ENCODE data around the gene WDR82.
A peak's percentile ranks its signal among the peaks of the same experiment; 100 is the strongest.
"Not testable (repeated sequence)": the region's sequence is repeated elsewhere in the genome, so short reads cannot be mapped to it uniquely, and the experiment has no call there.

The WDR82 gene

GRCh38 chr3:52286777-52287110, 8.3 kb upstream of the WDR82 start:
- no peak for DNase-seq

DNA sequence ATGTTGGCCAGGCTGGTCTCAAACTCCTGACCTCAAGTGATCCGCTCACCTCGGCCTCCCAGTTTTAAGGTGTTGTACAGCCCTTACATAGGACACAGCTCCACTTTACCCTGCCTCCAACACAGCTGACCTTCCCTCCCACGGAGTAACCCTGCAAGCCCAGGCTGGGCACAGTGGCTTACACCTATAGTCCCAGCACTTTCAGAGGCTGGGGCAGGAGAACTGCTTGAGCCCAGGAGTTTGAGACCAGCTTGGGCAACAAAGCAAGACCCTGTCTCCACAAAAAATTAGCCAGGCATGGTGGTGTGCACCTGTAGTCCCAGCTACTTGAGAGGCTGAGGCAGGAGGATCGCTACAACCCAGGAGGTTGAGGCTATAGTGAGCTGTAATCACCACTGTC, 5.6 kb upstream of the WDR82 start:
- DNase-seq, result not testable (repeated sequence)

DNA sequence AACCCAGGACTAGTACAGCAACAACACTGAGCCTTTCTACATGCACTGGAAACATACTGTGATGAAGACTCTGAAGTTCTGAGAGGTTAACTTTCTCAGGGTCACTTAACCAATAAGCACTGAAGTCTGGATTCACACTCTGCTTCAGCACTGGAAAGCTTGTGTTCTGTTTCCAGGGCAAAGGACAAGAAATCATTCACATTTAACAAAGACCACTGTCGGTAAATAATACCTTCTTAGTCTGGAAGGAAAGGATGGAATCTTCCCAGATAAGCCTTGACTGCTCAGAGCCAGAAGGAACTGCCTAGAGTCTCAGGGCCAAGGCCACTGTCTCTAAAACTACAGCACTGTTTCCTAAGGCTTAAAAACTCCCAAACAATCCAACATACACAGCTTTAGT, 4.9 kb upstream of the WDR82 start:
- no peak for DNase-seq

GRCh38 chr3:52281981-52282801, 3.7 kb upstream of the WDR82 start:
- peak; percentile 54 for DNase-seq

DNA sequence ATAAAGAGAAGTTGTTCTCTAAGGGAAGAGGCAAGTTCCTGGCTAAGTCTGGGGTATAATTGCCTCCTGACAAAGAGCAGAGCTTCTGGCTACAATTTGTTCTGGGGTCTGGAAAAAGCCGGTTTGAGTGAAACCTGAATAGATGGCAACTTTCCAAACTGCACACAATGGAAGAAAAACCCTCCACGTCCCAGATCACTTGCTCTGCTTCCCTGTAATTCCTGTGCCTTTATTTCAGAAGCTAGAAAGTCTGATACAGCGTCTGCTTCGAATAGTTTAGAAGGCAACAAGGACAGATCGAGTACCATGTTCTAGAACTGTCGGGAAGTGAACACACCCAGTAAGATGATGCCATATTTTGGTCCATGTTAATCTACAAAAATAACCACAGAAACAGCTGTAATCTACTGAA, 1.6 kb upstream of the WDR82 start:
- DNase-seq, result no peak

GRCh38 chr3:52279596-52279995, 1.1 kb upstream of the WDR82 start:
- DNase-seq, result no peak

DNA sequence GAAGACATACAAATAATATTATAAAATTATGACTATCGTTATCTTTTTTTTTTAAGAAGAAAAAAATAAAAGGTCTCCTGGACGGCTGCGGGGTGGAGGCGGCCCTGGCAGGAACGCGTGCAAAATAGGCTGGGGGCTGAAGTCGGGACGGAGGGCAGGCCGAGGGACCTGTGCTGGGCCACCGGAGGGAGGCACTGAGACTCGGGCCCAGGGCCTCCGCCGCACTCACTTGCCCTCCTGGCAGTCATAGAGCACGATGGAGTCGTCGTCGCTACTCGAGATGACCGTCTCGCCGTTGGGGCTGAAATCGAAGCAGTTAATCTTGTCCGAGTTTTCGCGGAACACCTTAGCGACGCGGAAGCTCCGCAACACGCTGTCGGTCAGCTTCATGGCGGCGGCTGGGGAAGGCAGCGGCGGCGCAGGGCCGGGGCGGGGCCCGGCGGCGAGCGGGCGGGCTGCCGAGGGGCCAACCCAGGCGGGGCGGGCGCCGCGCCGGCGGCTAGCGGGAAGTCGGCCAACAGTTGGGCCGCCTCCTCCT, 408 bp downstream of the WDR82 start:
- DNase-seq, result peak; percentile 62

- DNase-seq, result peak; percentile 70
Measured at GRCh38 chr3:52277071-52277964, 1.1 kb downstream of the WDR82 start.

DNA sequence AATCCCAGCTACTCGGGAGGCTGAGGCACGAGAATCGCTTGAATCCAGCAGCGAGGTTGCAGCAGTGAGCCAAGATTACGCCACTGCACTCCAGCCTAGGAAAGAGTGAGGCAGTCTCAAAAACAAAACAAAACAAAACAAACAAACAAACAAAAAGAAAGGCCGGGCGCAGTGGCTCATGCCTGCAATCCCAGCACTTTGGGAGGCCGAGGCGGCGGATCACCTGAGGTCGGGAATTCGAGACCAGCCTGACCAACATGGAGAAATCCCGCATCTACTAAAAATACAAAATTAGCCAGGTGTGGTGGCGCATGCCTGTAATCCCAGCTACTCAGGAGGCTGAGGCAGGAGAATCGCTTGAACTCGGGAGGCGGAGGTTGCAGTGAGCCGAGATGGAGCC, 3.7 kb downstream of the WDR82 start:
- not testable (repeated sequence) for DNase-seq

- no peak for DNase-seq
Measured at GRCh38 chr3:52272831-52273230, 5.6 kb downstream of the WDR82 start.

DNA sequence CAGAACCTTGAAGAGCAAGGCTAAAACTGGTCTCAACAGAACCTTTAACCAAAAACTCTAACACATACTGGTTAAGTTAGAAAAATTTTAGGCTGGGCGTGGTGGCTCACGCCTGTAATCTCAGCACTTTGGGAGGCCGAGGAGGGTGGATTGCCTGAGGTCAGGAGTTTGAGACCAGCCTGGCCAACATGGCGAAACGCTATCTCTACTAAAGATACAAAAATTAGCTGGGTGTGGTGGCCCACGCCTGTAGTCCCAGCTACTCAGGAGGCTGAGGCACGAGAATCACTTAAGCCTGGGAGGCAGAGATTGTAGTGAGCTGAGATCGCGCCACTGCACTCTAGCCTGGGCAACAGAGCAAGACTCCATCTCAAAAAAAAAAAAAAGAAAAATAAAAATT, 6.3 kb downstream of the WDR82 start:
- DNase-seq, result not testable (repeated sequence)

GRCh38 chr3:52270252-52270754, 8.1 kb downstream of the WDR82 start:
- no peak for DNase-seq

DNA sequence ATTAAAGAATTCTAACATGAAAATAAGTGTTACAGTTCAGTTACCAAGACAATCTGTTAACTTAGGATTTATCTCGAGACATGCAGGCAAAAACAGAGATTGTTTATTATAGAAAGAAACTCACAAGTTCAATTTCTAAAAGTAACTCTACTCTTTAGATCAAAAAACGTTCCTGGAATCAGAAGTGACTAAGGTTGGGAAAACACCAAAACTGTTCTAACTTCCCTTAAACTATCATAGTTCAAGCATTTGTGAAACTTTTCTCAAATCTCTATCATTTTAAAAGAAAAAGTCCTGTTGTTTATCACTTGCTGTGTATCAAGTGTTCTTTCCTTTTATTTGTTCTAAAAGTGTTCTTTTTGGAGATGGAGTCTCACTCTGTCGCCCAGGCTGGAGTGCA, 8.7 kb downstream of the WDR82 start:
- no peak for DNase-seq

GRCh38 chr3:52268036-52268435, 10.4 kb downstream of the WDR82 start:
- DNase-seq, result no peak

DNA sequence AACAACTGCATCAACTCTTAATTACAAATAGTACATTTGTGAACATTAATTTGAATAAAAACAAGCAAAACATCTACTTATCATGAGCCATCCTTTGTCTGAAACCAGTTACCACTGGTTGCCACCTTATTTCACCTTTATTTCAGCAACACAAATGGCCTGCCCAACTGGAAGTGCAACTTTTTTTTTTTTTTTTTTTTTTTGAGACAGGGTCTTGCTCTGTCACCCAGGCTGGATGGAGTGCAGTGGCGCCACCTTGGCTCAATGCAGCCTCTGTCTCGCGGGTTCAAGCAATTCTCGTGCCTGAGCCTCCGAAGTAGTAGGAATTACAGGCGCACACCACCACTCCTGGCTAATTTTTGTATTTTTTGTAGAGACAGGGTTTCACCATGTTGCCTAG, 13.1 kb downstream of the WDR82 start:
- no peak for DNase-seq

DNA sequence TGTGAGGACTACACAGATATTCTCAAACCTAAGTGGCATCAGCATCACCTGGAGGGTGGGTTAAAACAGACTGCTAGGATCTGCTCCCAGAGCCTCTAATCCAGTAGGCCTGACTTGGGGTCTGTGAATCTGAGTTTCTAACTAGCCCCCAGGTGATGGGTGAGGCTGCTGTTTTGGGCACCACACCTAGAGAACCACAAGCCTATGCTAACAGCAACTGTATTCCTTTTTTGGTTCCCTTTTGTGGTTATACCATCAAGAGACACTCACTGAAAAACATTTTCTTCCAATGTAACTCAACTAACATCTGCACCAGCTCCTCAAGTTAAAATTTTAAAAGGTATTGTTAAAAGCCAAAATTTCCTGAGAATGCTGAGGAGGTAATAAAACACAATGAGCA, 16.0 kb downstream of the WDR82 start:
- no peak for DNase-seq

GRCh38 chr3:52259448-52259847, 19.0 kb downstream of the WDR82 start:
- no peak for DNase-seq

GRCh38 chr3:52259035-52259434, 19.4 kb downstream of the WDR82 start:
- DNase-seq, result no peak

- no peak for DNase-seq
Measured at GRCh38 chr3:52257911-52258310, 20.5 kb downstream of the WDR82 start.

DNA sequence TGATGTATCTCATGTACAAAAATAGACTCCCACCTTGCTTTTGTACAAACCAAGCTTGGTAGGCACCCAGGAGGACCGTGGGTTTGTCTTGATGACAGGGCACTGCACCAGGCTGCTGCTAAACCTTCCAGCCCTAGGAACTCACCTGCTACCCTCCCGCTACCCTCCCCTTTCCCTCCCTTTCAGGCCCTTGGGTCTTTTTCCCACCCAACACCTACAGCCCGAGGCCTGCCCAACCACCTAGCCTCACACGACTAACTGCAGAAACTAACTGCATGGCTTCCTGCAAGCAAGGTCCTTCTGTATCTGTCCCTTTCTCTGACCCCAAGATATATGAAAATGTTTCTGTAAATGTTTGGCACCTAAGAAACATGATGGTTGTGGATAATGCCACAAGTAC, 21.8 kb downstream of the WDR82 start:
- DNase-seq, result no peak

DNA sequence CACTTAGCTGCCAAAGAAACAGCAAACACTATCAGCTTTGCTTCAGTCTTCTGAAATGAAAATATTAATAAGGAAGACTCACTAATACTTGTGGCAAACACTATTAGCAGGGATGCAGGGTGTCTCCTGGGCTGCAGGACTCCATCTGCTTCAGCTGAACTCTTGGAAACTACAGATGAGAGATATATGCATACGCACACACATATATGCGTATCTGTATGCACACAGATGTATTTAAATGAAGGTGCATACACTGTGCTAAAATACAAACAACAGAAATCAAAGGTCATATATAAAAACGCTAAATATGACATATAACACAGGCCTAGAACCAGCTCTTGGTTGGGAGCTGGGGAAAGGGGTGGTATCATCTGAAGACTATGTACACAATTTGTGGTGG, 22.3 kb downstream of the WDR82 start:
- no peak for DNase-seq

DNA sequence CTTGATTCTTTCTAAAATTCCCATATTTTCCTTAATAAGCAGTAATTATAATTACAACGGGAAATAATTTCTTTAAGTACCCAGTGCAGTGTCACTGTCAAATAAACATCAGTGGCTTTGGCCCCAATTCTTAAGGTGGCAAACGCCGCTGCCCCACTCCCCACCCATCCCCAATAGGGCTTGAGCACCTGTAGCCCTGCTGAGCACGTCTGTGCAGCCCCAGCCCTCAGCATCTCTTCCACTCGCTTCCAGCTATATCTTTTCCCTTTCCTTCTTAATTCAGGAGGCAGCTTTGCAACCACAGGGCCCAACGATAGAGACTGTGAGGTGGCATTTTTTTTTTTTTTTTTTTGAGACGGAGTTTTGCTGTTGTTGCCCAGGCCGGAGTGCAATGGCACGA, 23.8 kb downstream of the WDR82 start:
- DNase-seq, result peak; percentile 2
